Naive B cell (primary cell): Measurements from ENCODE around the gene ABCA13. TPM values are rescaled to one million over a fixed set of nuclear protein-coding genes. Genes with fewer than 3 reads are reported as not detected.

Experiments used
- ATAC-seq, 2 donors: fragments of 150-1000 bp; cut with Tn5 transposase; 2 replicates each; pipeline ENCODE4 v1.10.0; 2021; ENCODE audit warnings: low read depth in 2 of 2, mild to moderate bottlenecking in 2 of 2, moderate library complexity in 2 of 2
- DNase-seq: peaks from one replicate; pipeline ENCODE4 v3.0.0; 2022
- H3K27ac Mint-ChIP-seq, 6 donors: one replicate each; pipeline ENCODE4 v1.8.0; 2020 to 2022; ENCODE audit warnings: mild to moderate bottlenecking in 6 of 6, mixed read lengths in 6 of 6, moderate library complexity in 5 of 6, inconsistent platforms in 2 of 6
- H3K27me3 Mint-ChIP-seq, 3 donors: one replicate each; pipeline ENCODE4 v1.8.0; 2021 to 2022; ENCODE audit warnings: mixed read lengths in 3 of 3, mild to moderate bottlenecking in 1 of 3
- H3K36me3 Mint-ChIP-seq, 2 donors: one replicate each; pipeline ENCODE4 v1.8.0; 2020 to 2022; ENCODE audit warnings: mixed read lengths in 2 of 2, inconsistent platforms in 1 of 2, mild to moderate bottlenecking in 1 of 2
- H3K4me1 Mint-ChIP-seq, 3 donors: one replicate each; pipeline ENCODE4 v1.8.0; 2020 to 2022; ENCODE audit warnings: mixed read lengths in 3 of 3, inconsistent platforms in 1 of 3, mild to moderate bottlenecking in 1 of 3, moderate library complexity in 1 of 3
- H3K4me3 Mint-ChIP-seq, 8 donors: one replicate each; pipeline ENCODE4 v1.8.0; 2020 to 2022; ENCODE audit warnings: mild to moderate bottlenecking in 8 of 8, mixed read lengths in 8 of 8, moderate library complexity in 8 of 8, inconsistent platforms in 2 of 8
- H3K9me3 Mint-ChIP-seq, 7 donors: one replicate each; pipeline ENCODE4 v1.8.0; 2020 to 2022; ENCODE audit warnings: mixed read lengths in 7 of 7, mild to moderate bottlenecking in 5 of 7, inconsistent platforms in 2 of 7, moderate library complexity in 1 of 7
- polyA plus RNA-seq, 6 donors: library from polyadenylated mRNA; unstranded; fragments of 300-500 nt; fragmentation: Illumina TruSeq; gene quantifications; one replicate each; pipeline ENCODE4 v1.2.3, GENCODE V29; 2021; ENCODE audit warnings: low read depth in 6 of 6

The ABCA13 gene
- polyA plus RNA-seq, 6 donors from 2014 or later: not detected

DNA sequence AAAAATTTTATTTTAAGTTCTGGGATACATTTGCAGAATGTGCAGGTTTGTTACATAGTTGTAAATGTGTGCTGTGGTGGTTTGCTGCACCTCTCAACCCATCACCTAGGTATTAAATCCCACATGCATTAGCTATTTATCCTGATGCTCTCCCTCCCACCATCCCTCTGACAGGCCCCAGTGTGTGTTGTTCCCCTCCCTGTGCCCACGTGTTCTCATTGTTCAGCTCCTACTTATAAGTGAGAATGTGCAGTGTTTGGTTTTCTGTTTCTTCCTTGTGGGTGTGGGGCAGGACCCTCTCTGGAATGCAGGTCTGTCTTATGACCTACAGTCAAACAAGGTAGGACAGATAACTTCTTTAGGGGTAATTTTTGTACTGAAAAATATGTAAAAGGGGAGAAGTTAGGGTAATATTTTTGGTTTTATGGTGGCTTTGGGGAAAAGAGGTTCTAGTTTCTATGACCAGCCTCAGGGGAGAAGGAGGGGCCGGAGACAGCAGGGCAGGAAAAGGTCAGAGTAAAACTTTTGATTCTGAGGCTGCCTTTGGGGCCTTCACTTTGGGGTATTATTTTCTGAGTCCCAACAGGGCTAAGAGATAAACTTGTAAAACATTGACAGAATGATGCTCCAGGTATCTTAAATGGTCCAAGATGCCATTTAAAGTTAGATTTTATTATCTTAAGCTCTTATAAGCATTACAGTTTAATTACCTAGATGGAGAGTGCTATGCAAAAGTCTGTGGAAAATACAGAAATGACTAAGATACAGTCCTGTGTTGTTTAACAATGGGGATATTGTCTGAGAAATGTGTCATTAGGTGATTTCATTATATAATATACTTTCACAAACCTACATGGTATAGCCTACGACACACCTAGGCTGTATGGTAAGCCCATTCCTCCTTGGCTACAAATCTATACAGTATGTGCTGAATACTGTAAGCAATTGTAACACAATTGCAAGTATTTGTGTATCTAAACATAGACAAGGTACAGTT is 354.8 kb downstream of the ABCA13 start:
- DNase-seq (no peak), ATAC-seq (no peak)
- Mint-ChIP-seq H3K27ac (no peak overlapping the region), H3K36me3 (no peaks in the 10 kb centered on the region), H3K9me3 (peaks cover 0 to 8% (median 5%) of the 10 kb centered on the region in 7 donors), H3K27me3 (no peaks in the 10 kb centered on the region), H3K4me3 (no peak overlapping the region), H3K4me1 (no peaks in the 10 kb centered on the region)

DNA sequence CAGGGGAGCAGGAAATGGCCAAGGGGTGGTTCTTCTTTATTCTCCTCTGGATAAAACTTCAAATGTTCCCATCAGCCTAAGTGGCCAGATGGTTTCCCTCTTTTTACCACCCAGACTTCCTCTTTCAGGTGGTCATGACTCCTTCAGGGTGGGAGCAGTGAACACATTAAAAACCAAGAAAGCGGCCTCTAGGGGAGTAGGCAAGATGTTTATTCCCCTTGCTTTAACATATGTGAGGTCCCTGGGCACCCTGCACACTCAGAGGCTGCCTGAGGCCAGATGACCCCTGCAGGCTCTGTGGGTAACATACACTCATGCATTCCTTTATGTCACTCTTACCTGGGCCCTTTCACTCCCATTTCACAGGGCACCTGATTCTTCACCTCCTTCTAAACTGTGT is 357.4 kb downstream of the ABCA13 start:
- Mint-ChIP-seq H3K27me3 (no peaks in the 10 kb centered on the region), H3K4me3 (no peak overlapping the region), H3K4me1 (no peaks in the 10 kb centered on the region)

DNA sequence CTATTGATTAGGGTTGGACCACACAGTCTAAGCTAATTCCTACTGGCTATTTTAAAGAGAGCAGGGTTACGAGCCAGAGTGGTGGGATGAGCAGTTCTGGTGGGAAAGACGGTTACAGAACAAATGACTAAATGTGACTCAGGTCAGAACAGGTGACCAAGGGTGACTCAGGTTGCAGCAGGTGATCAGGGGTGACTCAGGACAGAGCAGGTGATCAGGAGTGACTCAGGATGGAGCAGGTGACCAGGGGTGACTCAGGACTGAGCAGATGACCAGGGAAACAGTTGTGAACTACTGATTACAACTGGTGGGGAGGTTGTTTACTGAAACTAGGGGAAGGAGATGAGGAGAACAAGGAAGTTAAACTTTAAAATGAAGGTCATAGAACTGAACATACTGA is 366.3 kb downstream of the ABCA13 start:
- H3K4me1 Mint-ChIP-seq: no peaks in the 10 kb centered on the region
- H3K27me3 Mint-ChIP-seq: no peaks in the 10 kb centered on the region
- H3K36me3 Mint-ChIP-seq: peaks cover 7% of the 10 kb centered on the region in 2 donors
- peaks cover 9 to 26% (median 18%) of the 10 kb centered on the region in 7 donors for H3K9me3 Mint-ChIP-seq
- ATAC-seq (no peak), DNase-seq (no peak)
- H3K27ac Mint-ChIP-seq: peak overlapping the region in 1 of 6 donors; percentile 33
- H3K4me3 Mint-ChIP-seq: no peak overlapping the region

More for the DNA sequence above, 357.4 kb downstream of the ABCA13 start:
- DNase-seq (no peak), ATAC-seq (no peak)
- H3K27ac Mint-ChIP-seq: peak overlapping the region in 1 of 6 donors; percentile 39
- H3K36me3 Mint-ChIP-seq: no peaks in the 10 kb centered on the region
- H3K9me3 Mint-ChIP-seq: peaks cover 2 to 12% (median 5%) of the 10 kb centered on the region in 7 donors

DNA sequence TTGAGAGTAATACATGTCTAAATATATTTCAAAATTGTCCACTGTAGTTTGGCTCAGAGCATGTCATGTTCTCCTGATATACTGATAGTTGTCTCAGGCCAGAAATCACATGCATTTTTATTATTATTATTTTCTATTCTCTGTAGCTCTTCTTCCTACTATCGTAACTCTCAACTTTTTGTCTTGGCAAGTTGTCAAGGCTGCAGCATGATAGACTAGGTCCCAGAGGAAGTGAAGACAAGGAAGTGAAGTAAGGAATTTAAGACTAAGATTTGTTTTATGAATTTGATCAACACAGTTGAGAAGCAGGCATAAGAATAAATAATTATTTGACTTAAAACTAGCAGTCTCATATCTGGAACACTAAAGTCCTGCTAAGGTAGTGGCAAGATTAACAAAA is 369.5 kb downstream of the ABCA13 start:
- no peak for ATAC-seq
- no peak for DNase-seq
- H3K9me3 Mint-ChIP-seq: peaks cover 6 to 11% (median 8%) of the 10 kb centered on the region in 7 donors
- no peak overlapping the region for H3K4me3 Mint-ChIP-seq
- no peaks in the 10 kb centered on the region for H3K4me1 Mint-ChIP-seq
- no peaks in the 10 kb centered on the region for H3K27me3 Mint-ChIP-seq
- peaks cover 7% of the 10 kb centered on the region in 2 donors for H3K36me3 Mint-ChIP-seq
- no peak overlapping the region for H3K27ac Mint-ChIP-seq

DNA sequence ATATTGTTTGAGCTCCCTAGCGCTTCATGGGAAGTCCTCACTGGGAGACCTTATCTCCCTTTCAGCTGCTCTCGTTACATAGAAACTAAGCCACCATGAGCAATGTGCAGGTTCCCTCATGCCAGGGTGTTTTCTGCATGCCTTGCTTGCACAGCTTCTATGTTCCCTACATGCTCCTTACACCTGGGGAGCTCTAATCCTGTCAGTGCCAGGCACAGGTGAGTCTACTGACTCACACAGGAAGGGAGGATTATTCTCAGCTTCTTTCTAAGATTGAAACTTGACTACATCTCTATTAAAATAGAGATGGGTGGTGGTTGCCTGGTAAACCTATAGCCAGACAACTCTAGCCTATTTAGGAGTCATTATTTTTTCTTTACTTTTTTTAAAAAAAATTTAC is 377.4 kb downstream of the ABCA13 start:
- H3K4me1 Mint-ChIP-seq: no peaks in the 10 kb centered on the region
- DNase-seq: no peak
- H3K9me3 Mint-ChIP-seq: peaks cover 0 to 7% (median 5%) of the 10 kb centered on the region in 7 donors
- H3K27me3 Mint-ChIP-seq: no peaks in the 10 kb centered on the region
- no peak for ATAC-seq
- no peak overlapping the region for H3K27ac Mint-ChIP-seq
- no peak overlapping the region for H3K4me3 Mint-ChIP-seq
- no peaks in the 10 kb centered on the region for H3K36me3 Mint-ChIP-seq

DNA sequence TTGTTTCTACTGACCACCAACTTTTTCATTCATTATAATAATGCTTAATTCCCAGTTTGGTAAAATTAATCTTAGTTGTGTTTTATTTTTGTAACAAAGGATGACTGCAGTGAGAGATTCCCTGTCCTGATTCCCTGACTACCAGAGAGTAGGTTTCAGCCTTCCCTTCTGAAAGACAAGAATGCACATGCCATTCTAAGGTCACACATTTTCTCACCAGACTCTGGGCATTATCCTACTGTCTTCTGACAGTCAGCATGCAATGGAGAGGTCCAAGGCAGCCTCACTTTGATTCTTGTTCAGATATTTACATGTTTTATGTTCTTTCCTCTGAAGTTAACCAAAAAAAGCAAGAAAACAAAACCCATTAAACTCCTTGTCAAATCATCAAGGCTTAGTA is 380.4 kb downstream of the ABCA13 start:
- Mint-ChIP-seq H3K27me3 (no peaks in the 10 kb centered on the region), H3K9me3 (peaks cover 1 to 15% (median 6%) of the 10 kb centered on the region in 7 donors), H3K36me3 (no peaks in the 10 kb centered on the region), H3K4me3 (no peak overlapping the region), H3K27ac (no peak overlapping the region), H3K4me1 (no peaks in the 10 kb centered on the region)
- DNase-seq: no peak
- no peak for ATAC-seq

DNA sequence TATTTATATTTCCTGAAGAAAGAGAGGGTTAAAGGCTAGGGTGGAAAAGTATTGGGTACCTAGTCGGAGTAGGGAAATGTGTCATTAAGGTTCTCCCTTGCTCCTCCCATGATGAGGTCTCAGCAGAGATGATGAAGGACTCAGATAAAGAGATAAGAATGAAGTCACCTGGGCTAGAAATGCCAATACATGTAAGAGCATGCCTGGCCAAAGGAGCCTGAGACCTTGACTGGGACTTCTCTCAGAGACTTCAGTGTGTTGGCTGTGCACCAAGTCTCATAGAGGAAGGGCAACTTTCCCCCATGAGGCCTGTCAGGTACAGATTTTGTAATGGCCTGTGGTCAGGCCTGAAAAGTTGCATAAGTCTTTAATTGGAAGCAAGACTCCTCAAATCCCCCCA is 392.1 kb downstream of the ABCA13 start:
- no peaks in the 10 kb centered on the region for H3K27me3 Mint-ChIP-seq
- ATAC-seq (no peak), DNase-seq (no peak)
- H3K9me3 Mint-ChIP-seq: peaks cover 0 to 5% (median 3%) of the 10 kb centered on the region in 7 donors
- H3K27ac Mint-ChIP-seq: no peak overlapping the region
- no peaks in the 10 kb centered on the region for H3K4me1 Mint-ChIP-seq
- H3K36me3 Mint-ChIP-seq: no peaks in the 10 kb centered on the region
- H3K4me3 Mint-ChIP-seq: no peak overlapping the region

DNA sequence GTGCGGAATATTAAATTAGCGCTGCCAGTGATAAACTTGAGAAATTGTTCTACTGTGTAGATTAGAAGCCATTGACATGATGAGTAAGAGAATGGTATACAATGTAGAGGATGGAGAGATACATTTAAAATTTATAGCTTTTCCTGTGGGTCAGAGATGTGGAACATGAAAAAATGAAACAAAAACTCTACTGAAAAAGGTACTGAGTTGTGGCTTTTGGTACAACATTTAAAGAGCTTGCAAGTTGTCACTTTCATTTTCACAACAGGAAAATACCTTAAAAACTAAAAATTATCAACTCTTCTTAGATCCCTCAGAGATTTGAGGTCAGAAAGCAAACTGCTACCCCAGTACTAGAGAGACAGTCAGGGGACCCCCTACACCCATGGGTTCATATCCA is 404.3 kb downstream of the ABCA13 start:
- Mint-ChIP-seq H3K27me3 (no peaks in the 10 kb centered on the region), H3K9me3 (peaks cover 0 to 17% (median 4%) of the 10 kb centered on the region in 7 donors), H3K27ac (no peak overlapping the region), H3K36me3 (no peaks in the 10 kb centered on the region), H3K4me3 (no peak overlapping the region), H3K4me1 (no peaks in the 10 kb centered on the region)
- DNase-seq: no peak
- no peak for ATAC-seq

DNA sequence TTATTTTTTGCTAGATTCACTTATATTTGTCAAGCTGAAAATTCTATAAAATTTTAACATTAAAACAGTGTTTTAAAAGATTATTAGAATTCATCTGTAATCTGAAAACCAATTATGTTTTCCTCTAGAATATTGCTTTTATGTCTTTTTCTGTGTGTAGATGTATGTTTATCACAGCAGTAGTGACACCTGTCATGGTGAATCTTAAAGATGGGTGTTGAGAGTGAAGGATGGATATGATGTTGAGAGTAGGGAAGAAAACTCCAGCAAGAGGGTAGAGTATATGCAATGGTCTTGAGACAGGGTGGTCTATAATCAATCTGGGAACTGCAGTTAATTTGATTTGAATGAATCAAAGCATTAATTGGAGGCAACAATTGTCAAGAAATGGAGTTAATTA is 416.2 kb downstream of the ABCA13 start:
- DNase-seq (no peak), ATAC-seq (no peak)
- Mint-ChIP-seq H3K27ac (no peak overlapping the region), H3K36me3 (no peaks in the 10 kb centered on the region), H3K4me1 (no peaks in the 10 kb centered on the region), H3K9me3 (peaks cover 0 to 4% (median 0%) of the 10 kb centered on the region in 7 donors), H3K27me3 (no peaks in the 10 kb centered on the region), H3K4me3 (no peak overlapping the region)

DNA sequence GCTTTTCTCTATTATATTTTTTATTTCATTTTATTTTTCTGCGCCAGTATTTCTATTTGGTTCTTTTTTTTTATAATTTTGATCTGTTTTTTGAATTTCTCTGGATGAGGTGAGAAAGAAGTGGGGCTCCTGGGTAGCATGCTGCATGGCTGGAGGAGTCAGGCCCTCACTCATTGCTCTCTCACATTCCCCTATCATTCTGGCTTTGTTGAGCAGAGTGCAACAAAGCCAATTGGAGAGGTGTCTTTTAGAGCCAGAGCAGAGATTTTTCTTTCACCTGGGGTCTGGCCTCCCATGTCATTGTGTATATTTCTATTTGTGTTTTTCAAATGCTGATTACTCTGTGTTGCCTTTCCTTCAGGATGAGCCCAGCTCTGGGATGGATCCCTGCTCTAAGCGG is 423.1 kb downstream of the ABCA13 start:
- H3K9me3 Mint-ChIP-seq: peaks cover 0 to 2% (median 0%) of the 10 kb centered on the region in 7 donors
- no peak overlapping the region for H3K27ac Mint-ChIP-seq
- H3K27me3 Mint-ChIP-seq: no peaks in the 10 kb centered on the region
- no peaks in the 10 kb centered on the region for H3K36me3 Mint-ChIP-seq
- no peak for ATAC-seq
- no peak overlapping the region for H3K4me3 Mint-ChIP-seq
- H3K4me1 Mint-ChIP-seq: no peaks in the 10 kb centered on the region
- DNase-seq: no peak

DNA sequence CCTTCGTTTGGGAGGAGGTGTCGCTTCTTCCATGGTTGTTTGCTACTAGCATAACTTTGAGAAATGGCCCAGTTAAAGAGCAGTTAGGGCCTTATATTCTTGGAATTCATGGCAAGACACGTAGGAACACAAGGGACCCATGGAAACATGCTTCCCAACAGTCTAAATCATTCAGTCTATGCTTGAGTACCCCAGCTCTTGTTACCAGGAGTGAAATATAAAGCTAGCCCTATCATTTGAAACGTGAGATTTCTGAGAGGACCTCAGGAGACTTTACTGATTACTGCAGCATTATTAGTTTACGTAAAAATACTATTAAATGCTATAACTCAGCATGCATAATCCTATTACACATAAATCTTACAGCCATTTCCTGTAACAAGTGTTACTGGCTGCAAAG is 424.5 kb downstream of the ABCA13 start:
- Mint-ChIP-seq H3K27ac (no peak overlapping the region), H3K36me3 (no peaks in the 10 kb centered on the region), H3K9me3 (peaks cover 0 to 2% (median 0%) of the 10 kb centered on the region in 7 donors), H3K4me1 (no peaks in the 10 kb centered on the region), H3K27me3 (no peaks in the 10 kb centered on the region), H3K4me3 (no peak overlapping the region)
- DNase-seq (no peak), ATAC-seq (no peak)

DNA sequence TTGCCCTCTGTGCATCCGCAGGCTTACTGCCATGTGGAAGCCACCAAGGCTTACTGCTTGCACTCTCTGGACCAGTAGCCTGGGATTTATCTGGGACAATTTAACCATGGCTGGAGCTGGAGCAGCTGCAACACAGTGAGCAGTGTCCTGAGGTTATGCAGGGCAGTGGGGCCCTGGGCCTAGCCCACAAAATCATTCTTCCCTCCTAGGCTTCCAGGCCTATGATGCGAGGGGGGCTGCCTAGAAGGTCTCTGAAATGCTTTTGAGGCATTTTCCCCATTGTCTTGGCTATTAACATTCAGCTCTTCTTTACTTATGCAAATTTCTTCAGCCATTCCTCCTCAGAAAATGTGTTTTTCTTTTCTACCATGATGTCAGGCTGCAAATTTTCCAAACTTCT is 439.4 kb downstream of the ABCA13 start:
- Mint-ChIP-seq H3K27me3 (no peaks in the 10 kb centered on the region), H3K4me1 (no peaks in the 10 kb centered on the region), H3K27ac (no peak overlapping the region), H3K9me3 (peaks cover 0 to 8% (median 3%) of the 10 kb centered on the region in 7 donors), H3K36me3 (no peaks in the 10 kb centered on the region), H3K4me3 (no peak overlapping the region)
- DNase-seq (no peak), ATAC-seq (no peak)

DNA sequence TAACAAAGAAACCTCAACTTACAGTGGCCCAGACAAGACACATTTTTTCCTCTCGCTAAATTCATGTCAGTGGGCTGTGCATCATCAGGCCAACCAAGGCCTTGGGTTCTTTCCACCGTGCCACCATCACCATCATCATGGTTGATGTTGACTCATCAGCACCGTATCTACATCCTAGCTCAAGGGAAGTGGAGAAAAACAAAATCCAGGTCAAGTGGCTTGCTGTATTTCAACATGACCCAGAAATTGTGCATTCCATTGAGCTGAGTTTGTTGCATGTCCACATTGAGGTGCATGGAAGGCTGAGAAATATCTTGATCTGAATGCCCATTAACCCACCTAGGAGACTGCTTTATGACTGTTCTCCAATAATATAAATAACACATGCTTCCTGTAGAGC is 440.7 kb downstream of the ABCA13 start:
- Mint-ChIP-seq H3K9me3 (peaks cover 0 to 8% (median 3%) of the 10 kb centered on the region in 7 donors), H3K36me3 (peaks cover 0 to under 1% of the 10 kb centered on the region in 2 donors), H3K4me3 (no peak overlapping the region), H3K27ac (no peak overlapping the region), H3K4me1 (no peaks in the 10 kb centered on the region), H3K27me3 (no peaks in the 10 kb centered on the region)
- DNase-seq: no peak
- ATAC-seq: no peak

DNA sequence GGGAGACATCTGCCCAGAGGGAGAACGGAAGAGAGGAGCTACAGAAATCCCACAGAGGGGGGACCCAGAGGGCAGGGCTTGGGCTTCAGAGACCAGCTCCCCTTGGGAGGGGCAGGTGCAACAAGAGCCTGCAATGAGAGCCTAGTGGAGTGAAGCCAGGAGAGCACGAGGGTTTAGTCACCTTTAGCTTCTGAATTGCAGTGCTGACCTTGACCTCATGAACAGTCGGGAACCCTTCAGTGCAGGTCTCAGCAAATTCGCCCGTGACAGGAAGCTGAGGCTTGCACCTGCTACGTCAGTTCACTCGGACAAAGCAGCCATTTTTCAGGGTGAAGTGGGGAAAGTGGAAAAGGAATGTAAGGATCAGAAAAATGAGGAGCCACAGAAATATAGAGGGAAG is 446.2 kb downstream of the ABCA13 start:
- Mint-ChIP-seq H3K36me3 (peaks cover 0 to 4% of the 10 kb centered on the region in 2 donors), H3K27ac (no peak overlapping the region), H3K27me3 (no peaks in the 10 kb centered on the region), H3K4me3 (no peak overlapping the region), H3K9me3 (peaks cover 0 to 16% (median 9%) of the 10 kb centered on the region in 7 donors), H3K4me1 (no peaks in the 10 kb centered on the region)
- DNase-seq (no peak), ATAC-seq (no peak)
